Cardiac septum (tissue), 1 donor: Measurements from ENCODE around the gene IRAK1BP1. TPM values are rescaled to one million over a fixed set of nuclear protein-coding genes. Genes with fewer than 3 reads are reported as not detected.

Experiments
- total RNA-seq: library from RNA; stranded (reverse); fragmentation: NEBNext Ultra II Directional; extraction: Animal tissue kit (Norgen Biotek cat#: 25700); gene quantifications from one replicate; pipeline ENCODE4 v1.2.1, GENCODE V29; 2021
- donor health status: DM: no; HTN: no; CAD: no.

IRAK1BP1 gene
- total RNA-seq, 1 donor from 2014 or later, result 2.1 TPM

Other genes starting within 250 kb of the IRAK1BP1 start
- 16.8 TPM for gene PHIP, start 210.7 kb downstream of the IRAK1BP1 start, total RNA-seq